Tibial nerve (tissue), 4 donors: ENCODE measurements around the gene CREBRF. TPM values are rescaled to one million over a fixed set of nuclear protein-coding genes. Genes with fewer than 3 reads are reported as not detected.
A peak's percentile ranks its signal among the peaks of the same experiment; 100 is the strongest.
"Not testable (repeated sequence)": the region's sequence is repeated elsewhere in the genome, so short reads cannot be mapped to it uniquely, and the experiment has no call there.

Source experiments
- DNase-seq, 2 donors: peaks; one replicate each; pipeline ENCODE4 v3.0.0-alpha.2; 2019; ENCODE audit warnings: low spot score in 2 of 2
- H3K27ac ChIP-seq, 4 donors: fragments of 200-600 bp; sonication (generic) in 3 of 4; one replicate each; pipeline ENCODE4 v1.5.1; 2017 to 2019; ENCODE audit warnings: mild to moderate bottlenecking in 1 of 4
- H3K27me3 ChIP-seq, 2 donors: fragments of 200-600 bp; sonication (generic) in 1 of 2; one replicate each; pipeline versions ENCODE4 v1.5.1 to v1.6.0; 2017 to 2019
- H3K36me3 ChIP-seq, 3 donors: fragments of 200-600 bp; sonication (generic); one replicate each; pipeline ENCODE4 v1.5.1; 2018 to 2019
- H3K4me1 ChIP-seq, 4 donors: fragments of 200-600 bp; sonication (generic) in 3 of 4; one replicate each; pipeline ENCODE4 v1.5.1; 2017 to 2019
- H3K4me3 ChIP-seq, 4 donors: fragments of 200-600 bp; sonication (generic) in 3 of 4; one replicate each; pipeline ENCODE4 v1.5.1; 2017 to 2019; ENCODE audit warnings: mild to moderate bottlenecking in 1 of 4, moderate library complexity in 1 of 4
- H3K9me3 ChIP-seq, 4 donors: fragments of 200-600 bp; sonication (generic) in 3 of 4; one replicate each; pipeline ENCODE4 v1.5.1; 2017 to 2019
- CTCF ChIP-seq, 5 experiments: fragments of 200-600 bp in 3 of 5; fragments of 450-650 bp in 2 of 5; sonication (generic) in 3 of 5; IDR thresholded peaks; one replicate each; pipeline ENCODE4 v1.5.1; 2016 to 2019; ENCODE audit warnings: antibody characterized with exemption in 5 of 5, mild to moderate bottlenecking in 3 of 5, moderate library complexity in 2 of 5
- EP300 ChIP-seq, 2 donors: sonication (generic); formaldehyde crosslinking; IDR thresholded peaks; one replicate each; pipeline ENCODE4 v1.6.1; 2017; ENCODE audit warnings: antibody characterized with exemption in 2 of 2, mild to moderate bottlenecking in 1 of 2
- POLR2A ChIP-seq, 2 donors: fragments of 450-650 bp; IDR thresholded peaks; one replicate each; pipeline ENCODE4 v1.6.1; 2017; ENCODE audit warnings: antibody characterized with exemption in 2 of 2, mild to moderate bottlenecking in 2 of 2, moderate library complexity in 2 of 2
- WGBS, 2 donors: methylation state at CpG; one replicate each; pipeline ENCODE4 v1.1.5; 2018; 5-methylcytosine and 5-hydroxymethylcytosine counted together
- total RNA-seq, 4 donors: library from RNA; depleted of rRNA; stranded (reverse); fragments of >200 nt; gene quantifications; one replicate each; pipeline ENCODE4 v1.1.0, GENCODE V29; 2016

Gene CREBRF
- total RNA-seq, 4 donors from 2014 or later = 31.2 to 46.3 (median 40.5) TPM

DNA sequence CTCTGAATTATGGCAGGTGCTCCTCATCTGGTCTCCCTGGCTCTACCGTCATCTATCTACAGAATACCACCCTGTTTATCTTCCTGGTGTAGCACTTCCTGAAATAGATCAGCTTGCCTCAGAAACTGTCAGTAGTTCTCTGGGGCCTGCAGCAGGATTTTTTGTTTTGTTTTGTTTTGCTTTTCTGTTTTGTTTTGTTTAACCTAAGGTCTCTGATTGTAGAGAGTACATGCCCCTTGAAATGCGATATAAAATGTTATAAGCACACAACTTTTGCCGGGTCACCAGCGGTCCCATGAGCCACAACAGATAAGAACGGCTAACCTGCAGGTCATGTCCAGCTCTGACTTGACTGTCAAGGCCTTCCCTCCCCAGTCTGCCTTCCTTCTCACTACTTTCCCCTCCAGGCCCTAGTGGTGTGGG is 26.6 kb upstream of the CREBRF start:
- DNase-seq = no peak
- Histone ChIP-seq H3K27me3 (no peaks in the 10 kb centered on the region), H3K27ac (peak overlapping the region in 3 of 4 donors; percentile 15 to 80 (median 18)), H3K4me1 (peaks cover 0 to 30% (median 18%) of the 10 kb centered on the region in 4 donors), H3K36me3 (peaks cover 0 to 4% (median 0%) of the 10 kb centered on the region in 3 donors), H3K9me3 (no peaks in the 10 kb centered on the region), H3K4me3 (no peak overlapping the region)
- no peak for TF ChIP-seq CTCF (IDR thresholded peaks at IDR 0.05)
- no peak for TF ChIP-seq POLR2A (IDR thresholded peaks at IDR 0.05)
- TF ChIP-seq EP300 (IDR thresholded peaks at IDR 0.05) = no peak
- 44 to 49% methylated on average over 5 of the region's 5 CpGs for WGBS, 2 donors

DNA sequence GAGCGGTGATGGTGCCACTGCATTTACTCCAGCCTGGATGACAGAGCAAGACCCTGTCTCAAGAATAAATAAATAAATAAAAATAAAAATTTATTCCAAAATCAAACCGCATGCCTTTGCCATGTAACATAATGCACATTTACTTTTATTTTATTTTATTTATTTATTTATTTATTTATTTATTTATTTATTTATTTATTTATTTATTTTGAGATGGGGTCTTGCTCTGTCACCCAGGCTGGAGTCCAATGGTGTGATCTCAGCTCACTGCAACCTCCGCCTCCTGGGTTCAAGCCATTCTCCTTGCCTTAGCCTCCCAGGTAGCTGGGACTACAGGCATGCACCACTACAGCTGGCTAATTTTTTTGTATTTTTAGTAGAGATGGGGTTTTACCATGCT is 24.1 kb upstream of the CREBRF start:
- not testable (repeated sequence) for H3K9me3 ChIP-seq, H3K4me3 ChIP-seq, H3K27ac ChIP-seq, H3K27me3 ChIP-seq, H3K36me3 ChIP-seq, DNase-seq
- WGBS, 2 donors = 96 to 99% methylated on average over 3 of the region's 3 CpGs
- peaks cover 0 to 53% (median 32%) of the 10 kb centered on the region in 4 donors for H3K4me1 ChIP-seq

DNA sequence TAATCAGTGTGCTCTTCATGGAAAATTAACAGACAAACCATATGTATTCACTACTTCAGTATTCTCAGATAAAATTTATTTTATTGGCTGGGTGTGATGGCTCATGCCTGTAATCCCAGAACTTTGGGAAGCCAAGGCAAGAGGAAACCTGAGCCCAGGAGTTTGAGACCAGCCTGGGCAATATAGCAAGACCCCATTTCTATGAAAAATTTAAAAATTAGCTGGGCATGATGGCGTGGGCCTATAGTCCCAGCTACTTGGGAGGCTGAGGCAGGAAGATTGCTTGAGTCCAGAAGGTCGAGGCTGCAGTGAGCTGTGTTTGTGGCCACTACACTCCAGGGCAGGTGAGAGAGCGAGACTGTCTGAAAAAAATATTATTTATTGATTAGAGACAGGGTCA is 23.4 kb upstream of the CREBRF start:
- Histone ChIP-seq H3K4me3 (no peak overlapping the region), H3K4me1 (peaks cover 0 to 58% (median 32%) of the 10 kb centered on the region in 4 donors), H3K9me3 (no peaks in the 10 kb centered on the region), H3K27me3 (no peaks in the 10 kb centered on the region), H3K27ac (no peak overlapping the region), H3K36me3 (peaks cover 0 to 9% (median 0%) of the 10 kb centered on the region in 3 donors)
- no peak for DNase-seq
- 98% methylated on average over 3 of the region's 3 CpGs for WGBS, 2 donors
- TF ChIP-seq CTCF (IDR thresholded peaks at IDR 0.05) = no peak
- TF ChIP-seq POLR2A (IDR thresholded peaks at IDR 0.05) = no peak
- no peak for TF ChIP-seq EP300 (IDR thresholded peaks at IDR 0.05)

GRCh38 chr5:173033923-173034322 is 22.2 kb upstream of the CREBRF start:
- H3K36me3 ChIP-seq = peaks cover 0 to 9% (median 0%) of the 10 kb centered on the region in 3 donors
- no peak overlapping the region for H3K4me3 ChIP-seq
- no peaks in the 10 kb centered on the region for H3K9me3 ChIP-seq
- no peak for TF ChIP-seq POLR2A (IDR thresholded peaks at IDR 0.05)
- no peak for TF ChIP-seq CTCF (IDR thresholded peaks at IDR 0.05)
- TF ChIP-seq EP300 (IDR thresholded peaks at IDR 0.05) = no peak
- DNase-seq = no peak
- H3K27ac ChIP-seq = no peak overlapping the region
- WGBS, 2 donors = 74 to 77% methylated on average over 6 of the region's 6 CpGs
- no peaks in the 10 kb centered on the region for H3K27me3 ChIP-seq
- peaks cover 0 to 53% (median 27%) of the 10 kb centered on the region in 4 donors for H3K4me1 ChIP-seq

DNA sequence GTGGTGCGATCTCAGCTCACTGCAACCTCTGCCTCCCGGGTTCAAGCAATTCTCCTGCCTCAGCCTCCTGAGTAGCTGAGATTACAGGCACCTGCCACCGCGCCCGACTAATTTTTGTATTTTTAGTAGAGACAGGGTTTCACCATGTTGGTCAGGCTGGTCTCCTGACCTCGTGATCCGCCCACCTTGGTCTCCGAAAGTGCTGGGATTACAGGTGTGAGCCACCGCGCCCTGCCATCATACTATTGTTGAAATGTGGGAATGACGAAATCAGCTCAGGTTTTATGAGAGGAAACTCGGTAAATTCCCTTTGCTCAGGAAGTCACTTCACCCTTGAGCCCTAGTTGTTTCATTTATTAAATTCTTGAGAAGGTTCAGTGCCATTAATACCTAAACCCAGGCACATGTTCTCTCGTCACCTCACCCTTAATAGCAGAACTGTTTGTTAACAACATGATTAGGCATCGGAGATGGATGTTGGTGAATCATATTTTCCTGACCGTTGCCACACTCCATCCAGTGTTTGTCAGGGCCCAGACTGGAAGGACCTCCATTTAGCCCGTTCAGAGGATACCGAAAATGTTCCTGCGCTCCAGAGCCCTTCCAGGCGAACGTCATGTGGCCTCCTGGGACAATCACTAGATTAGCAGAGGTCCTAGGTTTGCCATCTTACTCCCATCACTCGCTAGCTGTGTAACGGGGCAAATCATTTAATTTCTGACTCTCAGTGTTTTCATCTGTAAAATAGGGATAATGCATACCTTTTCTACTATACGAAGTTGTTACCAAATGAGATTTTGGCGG is 20.0 kb upstream of the CREBRF start:
- peak overlapping the region in 3 of 4 donors; percentile 65 to 77 (median 76) for H3K27ac ChIP-seq
- H3K27me3 ChIP-seq = no peaks in the 10 kb centered on the region
- peaks cover 0 to 9% (median 0%) of the 10 kb centered on the region in 3 donors for H3K36me3 ChIP-seq
- TF ChIP-seq CTCF (IDR thresholded peaks at IDR 0.05) (no peak), EP300 (IDR thresholded peaks at IDR 0.05) (no peak)
- no peak overlapping the region for H3K4me3 ChIP-seq
- DNase-seq = no peak
- WGBS, 2 donors = 83 to 87% methylated on average over 24 of the region's 24 CpGs
- peaks cover 0 to 41% (median 16%) of the 10 kb centered on the region in 4 donors for H3K4me1 ChIP-seq
- H3K9me3 ChIP-seq = no peaks in the 10 kb centered on the region
